ENCODE data around the gene ACADS.

ACADS gene

DNA sequence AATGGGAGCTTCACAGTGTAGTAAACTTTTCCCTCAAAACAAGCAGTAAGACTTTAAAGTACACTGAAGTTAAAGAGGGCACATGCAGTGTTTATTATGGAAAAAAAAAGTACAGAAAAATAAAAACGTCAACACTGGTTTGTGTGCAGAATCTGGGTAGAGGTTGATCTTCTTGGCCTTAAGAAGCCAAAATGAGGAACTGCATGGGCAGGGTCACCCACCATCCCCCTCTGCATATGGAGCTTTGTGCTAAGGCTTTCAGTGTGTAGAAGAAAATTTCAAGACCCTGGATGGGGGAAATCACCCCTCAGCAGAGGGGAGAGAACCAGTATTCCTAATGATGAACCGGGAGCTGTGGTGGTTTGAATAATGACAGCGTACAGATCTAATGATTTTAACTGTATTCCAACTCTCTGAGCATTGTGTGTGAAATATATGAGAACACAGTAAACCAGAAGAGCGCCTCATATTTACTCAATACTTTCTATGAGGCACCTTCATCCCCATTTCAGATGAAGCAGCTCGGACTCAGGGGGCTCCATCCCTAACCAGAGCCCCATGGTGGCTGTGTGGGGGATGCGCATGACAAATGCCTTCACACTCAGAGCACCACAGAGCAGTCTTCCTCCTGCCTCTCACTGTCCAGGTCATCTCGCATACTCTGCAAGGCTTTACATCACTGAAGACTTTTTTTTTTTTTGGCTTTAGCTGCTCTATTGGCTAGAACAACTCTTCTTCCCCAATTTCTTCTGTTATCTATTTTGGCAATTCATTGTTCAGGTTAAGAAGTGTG, 33.4 kb downstream of the ACADS start:
- H3K36me3 ChIP-seq (ENCODE audit: control insufficient read depth, insufficient read depth, low read length): peaks cover 26% of the 10 kb centered on the region
- peaks cover 17% of the 10 kb centered on the region for H3K4me1 ChIP-seq (ENCODE audit: control insufficient read depth, insufficient read depth, low read length)
- no peak overlapping the region for H3K4me3 ChIP-seq (ENCODE audit: low read depth, low read length)
- H3K27me3 ChIP-seq (ENCODE audit: control insufficient read depth, insufficient read depth, low read length): no peaks in the 10 kb centered on the region
- H3K9ac ChIP-seq (ENCODE audit: low read depth, low read length): no peak overlapping the region
- H3K9me3 ChIP-seq (ENCODE audit: control insufficient read depth, insufficient read depth, low read length): no peaks in the 10 kb centered on the region
- H3K27ac ChIP-seq (ENCODE audit: low read depth, low read length): no peak overlapping the region

DNA sequence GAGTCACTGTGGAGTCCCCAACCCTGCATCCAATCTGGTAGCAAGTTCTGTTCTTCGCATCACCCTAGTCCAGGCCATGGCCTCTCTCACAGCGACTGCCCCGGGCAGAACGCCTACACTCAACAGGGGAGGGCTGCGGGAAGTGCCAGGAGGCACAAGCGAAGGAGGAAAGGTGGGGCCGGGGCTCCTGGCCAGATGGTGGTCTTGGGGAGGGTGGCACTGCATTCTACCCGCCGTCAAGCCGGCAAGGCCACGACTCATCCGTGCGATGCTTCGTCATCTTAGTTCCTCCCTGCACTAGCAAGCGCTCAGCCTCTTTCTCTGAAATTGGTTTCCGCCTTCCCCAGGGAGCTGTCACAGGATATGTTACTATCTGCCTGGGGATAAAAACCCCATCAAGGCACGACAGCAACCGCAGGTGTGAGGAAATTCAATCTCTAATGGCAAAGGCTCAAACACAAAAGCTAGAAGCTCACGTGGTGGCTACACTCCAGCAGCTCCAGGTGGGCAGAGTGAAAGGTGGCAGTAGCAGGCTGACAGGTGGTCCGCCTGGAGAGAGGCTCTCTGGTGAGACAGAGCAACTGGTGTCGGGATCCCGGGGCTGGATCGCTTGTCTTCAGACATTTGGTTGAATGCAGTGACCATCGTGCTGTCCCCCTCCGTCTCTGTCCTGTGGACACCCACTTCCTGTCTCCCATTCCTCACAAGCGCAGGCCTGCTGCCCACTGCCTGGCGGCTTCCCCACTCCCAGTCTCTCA, 34.1 kb downstream of the ACADS start:
- Histone ChIP-seq H3K4me1 (ENCODE audit: control insufficient read depth, insufficient read depth, low read length) (peaks cover 17% of the 10 kb centered on the region), H3K9me3 (ENCODE audit: control insufficient read depth, insufficient read depth, low read length) (no peaks in the 10 kb centered on the region), H3K27ac (ENCODE audit: low read depth, low read length) (no peak overlapping the region), H3K36me3 (ENCODE audit: control insufficient read depth, insufficient read depth, low read length) (peaks cover 34% of the 10 kb centered on the region), H3K27me3 (ENCODE audit: control insufficient read depth, insufficient read depth, low read length) (no peaks in the 10 kb centered on the region), H3K9ac (ENCODE audit: low read depth, low read length) (no peak overlapping the region), H3K4me3 (ENCODE audit: low read depth, low read length) (no peak overlapping the region)

DNA sequence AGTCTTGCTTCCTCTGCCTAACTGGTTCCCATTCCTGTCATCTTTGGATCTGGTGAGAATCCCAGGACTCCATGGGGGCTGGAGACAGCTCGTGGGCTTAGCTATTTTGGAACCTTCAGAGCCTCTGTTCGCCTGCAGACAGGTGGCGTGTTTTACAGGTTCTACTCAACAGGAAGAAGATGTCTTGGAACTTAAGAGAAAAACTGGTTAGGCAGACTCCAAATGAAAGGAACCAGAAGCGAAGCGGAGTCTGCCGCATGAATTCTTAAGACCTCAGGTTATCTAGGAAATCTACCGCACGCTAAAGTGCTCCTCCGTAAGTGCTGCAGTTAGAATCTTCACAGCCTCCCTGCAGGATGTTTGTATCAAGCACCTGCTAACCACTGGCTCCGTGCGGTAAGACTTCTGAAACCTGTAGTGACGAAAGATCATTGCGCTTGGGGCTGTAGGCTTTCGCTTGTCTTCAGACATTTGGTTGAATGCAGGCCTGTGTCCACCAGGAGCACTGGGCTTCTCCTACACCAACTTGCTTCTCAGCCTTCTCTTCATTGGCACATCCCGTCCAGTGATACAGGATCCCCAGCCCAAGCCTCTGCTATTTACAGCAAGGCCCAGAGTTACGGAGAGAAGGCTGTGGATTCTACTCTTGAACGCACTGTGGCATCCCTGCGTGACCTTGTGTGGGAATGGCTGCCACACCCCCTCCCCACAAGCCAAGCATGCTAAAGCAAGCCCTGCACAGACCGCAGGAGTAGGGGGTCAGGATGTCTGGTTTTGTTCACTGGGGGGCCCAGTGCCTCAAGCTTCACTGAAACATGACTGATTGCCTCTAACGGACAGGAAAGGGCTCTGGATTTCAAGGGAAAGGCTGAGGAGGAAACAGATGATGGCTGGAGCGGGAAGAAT, 35.0 kb downstream of the ACADS start:
- H3K4me3 ChIP-seq (ENCODE audit: low read depth, low read length): no peak overlapping the region
- no peaks in the 10 kb centered on the region for H3K27me3 ChIP-seq (ENCODE audit: control insufficient read depth, insufficient read depth, low read length)
- no peak overlapping the region for H3K9ac ChIP-seq (ENCODE audit: low read depth, low read length)
- no peak overlapping the region for H3K27ac ChIP-seq (ENCODE audit: low read depth, low read length)
- H3K36me3 ChIP-seq (ENCODE audit: control insufficient read depth, insufficient read depth, low read length): peaks cover 41% of the 10 kb centered on the region
- H3K9me3 ChIP-seq (ENCODE audit: control insufficient read depth, insufficient read depth, low read length): no peaks in the 10 kb centered on the region
- H3K4me1 ChIP-seq (ENCODE audit: control insufficient read depth, insufficient read depth, low read length): peaks cover 17% of the 10 kb centered on the region

DNA sequence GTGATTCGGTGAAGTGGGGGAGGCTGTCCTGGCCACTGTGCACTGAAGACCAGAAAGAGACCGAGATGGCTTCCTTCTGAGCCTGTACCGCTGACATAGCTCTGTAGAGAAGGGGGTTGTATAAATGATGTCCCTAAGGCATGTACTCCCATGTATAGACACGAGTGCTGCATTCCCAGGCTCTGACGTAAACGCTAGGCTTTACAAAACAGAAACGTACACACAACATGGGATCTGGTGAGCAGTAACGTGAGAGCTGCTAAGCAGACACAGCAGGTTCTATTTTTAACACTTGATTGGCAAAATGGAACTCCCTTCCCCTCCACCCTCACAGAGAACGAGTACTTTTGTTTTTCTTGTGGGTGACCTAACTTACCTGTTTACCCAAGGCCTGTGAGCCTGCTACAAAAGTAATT, 35.9 kb downstream of the ACADS start:
- peaks cover 50% of the 10 kb centered on the region for H3K36me3 ChIP-seq (ENCODE audit: control insufficient read depth, insufficient read depth, low read length)
- no peak overlapping the region for H3K9ac ChIP-seq (ENCODE audit: low read depth, low read length)
- H3K9me3 ChIP-seq (ENCODE audit: control insufficient read depth, insufficient read depth, low read length): no peaks in the 10 kb centered on the region
- H3K27me3 ChIP-seq (ENCODE audit: control insufficient read depth, insufficient read depth, low read length): no peaks in the 10 kb centered on the region
- H3K4me1 ChIP-seq (ENCODE audit: control insufficient read depth, insufficient read depth, low read length): peaks cover 17% of the 10 kb centered on the region
- H3K4me3 ChIP-seq (ENCODE audit: low read depth, low read length): no peak overlapping the region
- no peak overlapping the region for H3K27ac ChIP-seq (ENCODE audit: low read depth, low read length)

DNA sequence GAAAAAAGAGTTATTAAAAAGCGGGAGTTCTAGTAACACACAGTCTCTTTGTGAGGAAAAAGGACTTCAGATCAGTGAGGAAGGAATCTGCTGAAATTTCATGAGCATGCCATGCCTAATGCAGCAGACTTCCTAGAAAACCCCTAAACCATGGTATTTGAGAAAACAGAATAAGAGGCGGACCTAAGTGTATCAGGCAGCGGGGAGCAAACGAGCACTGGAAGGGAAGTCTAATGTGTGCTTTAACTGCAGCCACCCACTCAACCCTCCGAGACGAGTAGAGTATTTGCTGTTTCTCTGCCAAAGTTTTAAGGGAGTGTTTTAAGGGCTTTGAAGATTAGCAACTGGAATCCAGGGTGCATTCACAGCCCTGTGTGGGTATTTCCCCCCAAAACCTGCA, 36.5 kb downstream of the ACADS start:
- peaks cover 17% of the 10 kb centered on the region for H3K4me1 ChIP-seq (ENCODE audit: control insufficient read depth, insufficient read depth, low read length)
- peaks cover 56% of the 10 kb centered on the region for H3K36me3 ChIP-seq (ENCODE audit: control insufficient read depth, insufficient read depth, low read length)
- no peaks in the 10 kb centered on the region for H3K27me3 ChIP-seq (ENCODE audit: control insufficient read depth, insufficient read depth, low read length)
- no peaks in the 10 kb centered on the region for H3K9me3 ChIP-seq (ENCODE audit: control insufficient read depth, insufficient read depth, low read length)
- H3K27ac ChIP-seq (ENCODE audit: low read depth, low read length): no peak overlapping the region
- H3K9ac ChIP-seq (ENCODE audit: low read depth, low read length): no peak overlapping the region
- H3K4me3 ChIP-seq (ENCODE audit: low read depth, low read length): no peak overlapping the region

DNA sequence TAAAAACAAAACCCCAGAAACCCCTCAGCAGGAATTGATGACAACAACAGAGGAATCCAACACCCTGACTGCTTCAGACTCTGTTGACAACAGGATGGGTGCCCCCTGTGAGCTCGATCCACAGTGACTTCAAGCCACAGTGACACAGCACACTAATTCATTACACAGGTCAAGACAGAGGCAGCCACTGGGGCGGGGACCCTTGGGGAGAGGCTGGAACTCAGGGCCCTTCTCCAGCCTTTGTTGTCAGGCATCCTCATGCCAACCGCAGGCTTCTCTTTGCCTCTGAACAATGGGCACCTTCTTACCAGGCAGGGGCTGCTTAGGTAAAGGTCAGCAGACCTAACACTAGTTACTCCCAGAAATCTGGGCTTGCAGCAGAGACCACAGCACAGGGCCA, 37.6 kb downstream of the ACADS start:
- H3K27me3 ChIP-seq (ENCODE audit: control insufficient read depth, insufficient read depth, low read length): no peaks in the 10 kb centered on the region
- peaks cover 17% of the 10 kb centered on the region for H3K4me1 ChIP-seq (ENCODE audit: control insufficient read depth, insufficient read depth, low read length)
- H3K27ac ChIP-seq (ENCODE audit: low read depth, low read length): no peak overlapping the region
- H3K9me3 ChIP-seq (ENCODE audit: control insufficient read depth, insufficient read depth, low read length): no peaks in the 10 kb centered on the region
- no peak overlapping the region for H3K4me3 ChIP-seq (ENCODE audit: low read depth, low read length)
- peaks cover 67% of the 10 kb centered on the region for H3K36me3 ChIP-seq (ENCODE audit: control insufficient read depth, insufficient read depth, low read length)
- no peak overlapping the region for H3K9ac ChIP-seq (ENCODE audit: low read depth, low read length)

DNA sequence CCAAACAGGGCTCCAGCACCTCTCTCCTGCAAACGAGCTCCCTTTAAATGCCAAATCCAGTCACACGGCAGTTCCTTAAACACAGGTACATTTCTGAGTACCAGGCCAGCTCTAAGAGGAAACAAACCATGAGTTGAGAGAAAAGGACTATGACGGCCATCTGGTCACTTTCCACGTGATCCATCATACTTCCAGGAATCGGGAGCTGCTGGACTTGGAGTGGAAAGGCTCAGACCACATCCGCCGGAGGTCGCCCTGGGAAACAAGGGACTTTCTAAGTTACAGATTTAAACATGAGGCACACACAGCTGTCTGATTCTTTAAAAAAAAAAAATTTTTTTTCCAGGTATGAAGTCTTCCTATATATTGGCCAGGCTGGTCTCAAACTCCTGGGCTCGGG, 39.2 kb downstream of the ACADS start:
- no peak overlapping the region for H3K27ac ChIP-seq (ENCODE audit: low read depth, low read length)
- no peaks in the 10 kb centered on the region for H3K9me3 ChIP-seq (ENCODE audit: control insufficient read depth, insufficient read depth, low read length)
- no peak overlapping the region for H3K9ac ChIP-seq (ENCODE audit: low read depth, low read length)
- peaks cover 7% of the 10 kb centered on the region for H3K4me1 ChIP-seq (ENCODE audit: control insufficient read depth, insufficient read depth, low read length)
- H3K27me3 ChIP-seq (ENCODE audit: control insufficient read depth, insufficient read depth, low read length): no peaks in the 10 kb centered on the region
- peaks cover 76% of the 10 kb centered on the region for H3K36me3 ChIP-seq (ENCODE audit: control insufficient read depth, insufficient read depth, low read length)
- no peak overlapping the region for H3K4me3 ChIP-seq (ENCODE audit: low read depth, low read length)

- H3K27ac ChIP-seq (ENCODE audit: low read depth, low read length): no peak overlapping the region
- no peaks in the 10 kb centered on the region for H3K27me3 ChIP-seq (ENCODE audit: control insufficient read depth, insufficient read depth, low read length)
- H3K36me3 ChIP-seq (ENCODE audit: control insufficient read depth, insufficient read depth, low read length): peaks cover 66% of the 10 kb centered on the region
- H3K9ac ChIP-seq (ENCODE audit: low read depth, low read length): no peak overlapping the region
- H3K4me1 ChIP-seq (ENCODE audit: control insufficient read depth, insufficient read depth, low read length): no peaks in the 10 kb centered on the region
- H3K9me3 ChIP-seq (ENCODE audit: control insufficient read depth, insufficient read depth, low read length): no peaks in the 10 kb centered on the region
- H3K4me3 ChIP-seq (ENCODE audit: low read depth, low read length): no peak overlapping the region
Measured at GRCh38 chr12:120766566-120766965, 40.9 kb downstream of the ACADS start.

- H3K4me3 ChIP-seq (ENCODE audit: low read depth, low read length): no peak overlapping the region
- no peak overlapping the region for H3K27ac ChIP-seq (ENCODE audit: low read depth, low read length)
- no peaks in the 10 kb centered on the region for H3K27me3 ChIP-seq (ENCODE audit: control insufficient read depth, insufficient read depth, low read length)
- peaks cover 63% of the 10 kb centered on the region for H3K36me3 ChIP-seq (ENCODE audit: control insufficient read depth, insufficient read depth, low read length)
- H3K9me3 ChIP-seq (ENCODE audit: control insufficient read depth, insufficient read depth, low read length): no peaks in the 10 kb centered on the region
- no peaks in the 10 kb centered on the region for H3K4me1 ChIP-seq (ENCODE audit: control insufficient read depth, insufficient read depth, low read length)
- no peak overlapping the region for H3K9ac ChIP-seq (ENCODE audit: low read depth, low read length)
Measured at GRCh38 chr12:120767071-120768024, 41.7 kb downstream of the ACADS start.

- no peak overlapping the region for H3K9ac ChIP-seq (ENCODE audit: low read depth, low read length)
- H3K27ac ChIP-seq (ENCODE audit: low read depth, low read length): no peak overlapping the region
- no peaks in the 10 kb centered on the region for H3K27me3 ChIP-seq (ENCODE audit: control insufficient read depth, insufficient read depth, low read length)
- no peaks in the 10 kb centered on the region for H3K4me1 ChIP-seq (ENCODE audit: control insufficient read depth, insufficient read depth, low read length)
- H3K9me3 ChIP-seq (ENCODE audit: control insufficient read depth, insufficient read depth, low read length): no peaks in the 10 kb centered on the region
- peaks cover 39% of the 10 kb centered on the region for H3K36me3 ChIP-seq (ENCODE audit: control insufficient read depth, insufficient read depth, low read length)
- H3K4me3 ChIP-seq (ENCODE audit: low read depth, low read length): no peak overlapping the region
Measured at GRCh38 chr12:120771097-120771496, 45.5 kb downstream of the ACADS start.
